Endothelial cell of umbilical vein (primary cell): ENCODE measurements around the gene GIT2. TPM values are rescaled to one million over a fixed set of nuclear protein-coding genes. Genes with fewer than 3 reads are reported as not detected.

Source experiments
- BruUV-seq: library from RNA; stranded (reverse); fragments of 400-500 nt; replicated peaks from 2 replicates; lab custom pipeline; 2021; lab: Mats Ljungman, UMichigan
- CTCF ChIA-PET: fragments of 300-600, 350-600 bp; sonication (Branson Sonifier 250); formaldehyde crosslinking; loops from one replicate; lab custom pipeline; 2021; ENCODE audit warnings: antibody characterized with exemption, inconsistent platforms; lab: Charles Lee
- POLR2A ChIA-PET: fragments of 300-600, 350-600 bp; sonication (Branson Sonifier 250); formaldehyde crosslinking; loops from one replicate; lab custom pipeline; 2021; ENCODE audit warnings: antibody characterized with exemption, inconsistent platforms; lab: Charles Lee
- DNase-seq: peaks from one replicate; pipeline ENCODE4 v3.0.0-alpha.2; 2011; ENCODE audit warnings: low read depth, low spot score
- FAIRE-seq: peaks from 2 replicates; lab custom pipeline; 2011; peaks lifted over from hg19 to GRCh38; lab: Jason Lieb, UNC
- H2AFZ ChIP-seq: 2 replicates; pipeline ENCODE4 v1.6.0; 2012; ENCODE audit warnings: low read depth, low read length, control low read depth, inconsistent platforms
- H3K27ac ChIP-seq: 2 replicates; pipeline ENCODE4 v1.5.1; 2011; ENCODE audit warnings: low read depth, mild to moderate bottlenecking, control low read depth, low read length, moderate library complexity; ENCODE audit not compliant: insufficient read depth
- H3K27me3 ChIP-seq, 2 experiments: 2 replicates each; pipeline versions ENCODE4 v1.6.0 to v1.6.1; 2011; ENCODE audit warnings: low read length in 2 of 2, mixed read lengths in 1 of 2; ENCODE audit not compliant: control insufficient read depth in 2 of 2, insufficient read depth in 2 of 2
- H3K36me3 ChIP-seq, 2 experiments: 2 replicates in 1 of 2; 3 replicates in 1 of 2; pipeline ENCODE4 v1.5.1; 2011; ENCODE audit warnings: low read length in 2 of 2, mild to moderate bottlenecking in 1 of 2, moderate library complexity in 1 of 2; ENCODE audit not compliant: control insufficient read depth in 2 of 2, insufficient read depth in 2 of 2; ENCODE audit errors: extremely low read depth in 1 of 2
- H3K4me1 ChIP-seq: 3 replicates; pipeline ENCODE4 v1.5.1; 2011; ENCODE audit warnings: mild to moderate bottlenecking, low read length; ENCODE audit not compliant: control insufficient read depth, insufficient read depth; ENCODE audit errors: extremely low read depth
- H3K4me2 ChIP-seq: 2 replicates; pipeline ENCODE4 v1.6.1; 2011; ENCODE audit warnings: low read length, control low read depth, mixed read lengths; ENCODE audit not compliant: insufficient read depth
- H3K4me3 ChIP-seq, 3 experiments: fragments of 200-600 bp in 1 of 3; sonication (generic), shearing (Covaris generic) in 1 of 3; replicated peaks in 1 of 3; 2 replicates each; pipeline ENCODE4 v1.5.1; 2011 to 2016; ENCODE audit warnings: control low read depth in 3 of 3, low read length in 3 of 3, mild to moderate bottlenecking in 2 of 3, inconsistent platforms in 1 of 3, low read depth in 1 of 3, moderate library complexity in 1 of 3; ENCODE audit not compliant: insufficient read depth in 1 of 3
- H3K79me2 ChIP-seq: 2 replicates; pipeline ENCODE4 v1.6.0; 2012; ENCODE audit warnings: low read length, inconsistent platforms; ENCODE audit not compliant: control insufficient read depth, insufficient read depth
- H3K9ac ChIP-seq: replicated peaks from 2 replicates; pipeline ENCODE3; 2011; ENCODE audit warnings: low read length, control low read depth; ENCODE audit not compliant: insufficient read depth; ENCODE audit errors: extremely low read depth
- H3K9me1 ChIP-seq: replicated peaks from 3 replicates; pipeline ENCODE4 v1.6.0; 2011; ENCODE audit warnings: mild to moderate bottlenecking, low read length; ENCODE audit not compliant: control insufficient read depth, insufficient read depth; ENCODE audit errors: extremely low read depth
- H3K9me3 ChIP-seq: replicated peaks from 2 replicates; pipeline ENCODE4 v1.5.1; 2012; ENCODE audit warnings: low read length, inconsistent platforms; ENCODE audit not compliant: control insufficient read depth, insufficient read depth
- H4K20me1 ChIP-seq: replicated peaks from 2 replicates; pipeline ENCODE3; 2011; ENCODE audit warnings: mild to moderate bottlenecking, low read length; ENCODE audit not compliant: control insufficient read depth, insufficient read depth; ENCODE audit errors: extremely low read depth
- EZH2 ChIP-seq: IDR thresholded peaks from 2 replicates; pipeline ENCODE4 v1.6.1; 2012; ENCODE audit warnings: borderline replicate concordance, low read depth, mild to moderate bottlenecking, moderate library complexity, low read length, inconsistent platforms; ENCODE audit not compliant: severe bottlenecking
- FOS ChIP-seq: IDR thresholded peaks from 2 replicates; pipeline ENCODE4 v1.6.1; 2011; ENCODE audit warnings: mild to moderate bottlenecking, low read length, moderate library complexity, borderline replicate concordance; ENCODE audit not compliant: insufficient read depth
- GATA2 ChIP-seq: IDR thresholded peaks from 2 replicates; pipeline ENCODE4 v1.7.0; 2011; ENCODE audit warnings: low read depth, mild to moderate bottlenecking, moderate library complexity, mixed read lengths, low read length; ENCODE audit not compliant: insufficient read length, insufficient read depth
- JUN ChIP-seq: IDR thresholded peaks from 2 replicates; pipeline ENCODE4 v1.6.1; 2011; ENCODE audit warnings: borderline replicate concordance, low read depth; ENCODE audit not compliant: insufficient read length, insufficient read depth
- MYC ChIP-seq: IDR thresholded peaks from one replicate; pipeline ENCODE4 v1.6.1; 2011; ENCODE audit warnings: mild to moderate bottlenecking, low read depth, low read length
- POLR2A ChIP-seq: IDR thresholded peaks from 2 replicates; pipeline ENCODE4 v1.6.1; 2012; ENCODE audit warnings: low read depth, mild to moderate bottlenecking, control low read depth, low read length
- POLR2AphosphoS5 ChIP-seq: IDR thresholded peaks from 2 replicates; pipeline ENCODE4 v1.6.1; 2012; ENCODE audit warnings: low read depth, mild to moderate bottlenecking, control low read depth, low read length, moderate library complexity; ENCODE audit not compliant: insufficient read depth
- dilution Hi-C: fragments of 300-500 bp; cut with MboI; formaldehyde crosslinking; loops from one replicate; pipeline ENCODE4 v1.15.0; 2019; ENCODE audit warnings: low sequenced_read_pairs; ENCODE audit not compliant: extremely low pct_ligation_motif_present
- intact Hi-C: fragments of 100-400 bp; cut with micrococcal nuclease; formaldehyde crosslinking; loops from one replicate; pipeline ENCODE4 v1.10.0; 2022
- polyA plus RNA-seq, 4 experiments: library from polyadenylated mRNA; depleted of rRNA in 3 of 4; stranded (reverse) in 3 of 4; unstranded in 1 of 4; fragments of >200 nt; gene quantifications; 2 replicates each; pipeline versions ENCODE4 v1.2.1 to v1.2.3, GENCODE V29; 2011 to 2012; ENCODE audit warnings: missing spikeins in 1 of 4
- total RNA-seq: library from RNA; stranded (reverse); gene quantifications from 2 replicates; pipeline ENCODE4 v1.2.3, GENCODE V29; 2021
- TF ChIP-seq, protein P1 (sequence below), 2 donors: IDR thresholded peaks; 1 replicate in 1 of 2; 2 replicates in 1 of 2; pipeline ENCODE4 v1.5.1; 2011; ENCODE audit warnings: low read length in 2 of 2, mild to moderate bottlenecking in 2 of 2, moderate library complexity in 2 of 2, control low read depth in 1 of 2, inconsistent platforms in 1 of 2, low read depth in 1 of 2; ENCODE audit not compliant: insufficient read depth in 1 of 2; ENCODE audit errors: extremely low read depth in 1 of 2
- TF ChIP-seq, protein P2 (sequence below): IDR thresholded peaks from 2 replicates; pipeline ENCODE4 v1.6.1; 2011; ENCODE audit not compliant: insufficient read depth, insufficient read length

GIT2 gene
- total and polyA plus RNA-seq, 2 donors (not counting 3 experiments of a cell fraction or from before 2014, with no cell fraction given): 37.3 to 77.2 TPM

DNA sequence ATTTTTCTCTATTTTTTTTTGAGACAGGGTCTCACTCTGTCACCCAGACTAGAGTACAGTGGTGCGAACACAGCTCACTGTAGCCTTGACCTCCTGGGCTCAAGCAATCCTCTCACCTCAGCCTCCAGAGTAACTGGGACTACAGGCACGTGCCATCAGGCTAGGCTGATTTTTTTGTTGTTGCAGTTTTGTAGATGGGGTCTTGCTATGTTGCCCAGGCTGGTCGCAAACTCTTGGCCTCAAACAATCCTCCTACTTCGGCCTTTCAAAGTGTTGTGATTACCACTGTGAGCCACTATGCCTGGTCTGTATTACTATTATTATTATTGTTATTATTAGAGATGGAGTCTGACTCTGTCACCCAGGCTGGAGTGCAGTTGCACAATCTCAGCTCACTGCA lies 23.3 kb downstream of the GIT2 start:
- Histone ChIP-seq H4K20me1 (no peaks in the 10 kb centered on the region), H3K9ac (no peak overlapping the region), H3K36me3 (peaks cover 3 to 5% of the 10 kb centered on the region in 2 experiments), H3K9me3 (no peaks in the 10 kb centered on the region), H3K79me2 (no peaks in the 10 kb centered on the region), H3K27me3 (no peaks in the 10 kb centered on the region), H3K4me1 (no peaks in the 10 kb centered on the region), H3K9me1 (no peaks in the 10 kb centered on the region), H3K4me2 (no peak overlapping the region), H2AFZ (no peak overlapping the region), H3K27ac (no peak overlapping the region), H3K4me3 (no peak overlapping the region)
- dilution Hi-C loops: no loop called here
- intact Hi-C loops: no loop called here
- TF ChIP-seq, protein P1, sequence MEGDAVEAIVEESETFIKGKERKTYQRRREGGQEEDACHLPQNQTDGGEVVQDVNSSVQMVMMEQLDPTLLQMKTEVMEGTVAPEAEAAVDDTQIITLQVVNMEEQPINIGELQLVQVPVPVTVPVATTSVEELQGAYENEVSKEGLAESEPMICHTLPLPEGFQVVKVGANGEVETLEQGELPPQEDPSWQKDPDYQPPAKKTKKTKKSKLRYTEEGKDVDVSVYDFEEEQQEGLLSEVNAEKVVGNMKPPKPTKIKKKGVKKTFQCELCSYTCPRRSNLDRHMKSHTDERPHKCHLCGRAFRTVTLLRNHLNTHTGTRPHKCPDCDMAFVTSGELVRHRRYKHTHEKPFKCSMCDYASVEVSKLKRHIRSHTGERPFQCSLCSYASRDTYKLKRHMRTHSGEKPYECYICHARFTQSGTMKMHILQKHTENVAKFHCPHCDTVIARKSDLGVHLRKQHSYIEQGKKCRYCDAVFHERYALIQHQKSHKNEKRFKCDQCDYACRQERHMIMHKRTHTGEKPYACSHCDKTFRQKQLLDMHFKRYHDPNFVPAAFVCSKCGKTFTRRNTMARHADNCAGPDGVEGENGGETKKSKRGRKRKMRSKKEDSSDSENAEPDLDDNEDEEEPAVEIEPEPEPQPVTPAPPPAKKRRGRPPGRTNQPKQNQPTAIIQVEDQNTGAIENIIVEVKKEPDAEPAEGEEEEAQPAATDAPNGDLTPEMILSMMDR (IDR thresholded peaks at IDR 0.05; ENCODE audit: extremely low read depth in 1 of 2, insufficient read depth in 1 of 2, low read depth in 1 of 2, low read length in 2 of 2): no peak
- TF ChIP-seq POLR2AphosphoS5 (no peak), JUN (no peak), MYC (no peak), FOS (no peak), EZH2 (no peak), GATA2 (no peak), POLR2A (no peak)
- TF ChIP-seq, protein P2, sequence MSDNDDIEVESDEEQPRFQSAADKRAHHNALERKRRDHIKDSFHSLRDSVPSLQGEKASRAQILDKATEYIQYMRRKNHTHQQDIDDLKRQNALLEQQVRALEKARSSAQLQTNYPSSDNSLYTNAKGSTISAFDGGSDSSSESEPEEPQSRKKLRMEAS: no peak
- ChIA-PET CTCF (no interaction called here), POLR2A (no interaction called here)
- no peak for FAIRE-seq
- DNase-seq: no peak
- BruUV-seq: no TSS peak
